ENCODE measurements around the gene DNM3. TPM values are rescaled to one million over a fixed set of nuclear protein-coding genes. Genes with fewer than 3 reads are reported as not detected.

Gene DNM3
- total RNA-seq, 1 experiment from 2014 or later = 2.7 TPM

GRCh38 chr1:171884475-171884874 lies 43.2 kb downstream of the DNM3 start:
- no peak overlapping the region for H3K27ac Mint-ChIP-seq
- H3T11ph ChIP-seq (ENCODE audit: low read length) = no peak overlapping the region
- no peak overlapping the region for H2BK120ac ChIP-seq (ENCODE audit: low read depth, low read length, poor library complexity, severe bottlenecking)
- no peaks in the 10 kb centered on the region for H3K9me3 ChIP-seq (ENCODE audit: control insufficient read depth, low read depth, low read length)
- H4K20me1 ChIP-seq (ENCODE audit: control insufficient read depth, insufficient read depth, insufficient read length) = no peaks in the 10 kb centered on the region
- no peak overlapping the region for H2BK20ac ChIP-seq (ENCODE audit: low read depth, low read length, poor library complexity, severe bottlenecking)
- peaks cover 6 to 7% of the 10 kb centered on the region in 2 experiments for H3K4me1 Mint-ChIP-seq
- no peak overlapping the region for H2AK5ac ChIP-seq (ENCODE audit: insufficient read length, low read length)
- no peak for DNase-seq
- WGBS (ENCODE audit: extremely low coverage, insufficient read length, low lambda C conversion rate) = no CpG with 5 or more reads among the region's 1 CpG
- H3K79me2 ChIP-seq (ENCODE audit: insufficient read depth, low read length) = no peaks in the 10 kb centered on the region
- no peak overlapping the region for H3K27ac ChIP-seq (ENCODE audit: insufficient read length, low read depth, low read length)
- no peak overlapping the region for H4K5ac ChIP-seq (ENCODE audit: insufficient read length, low read depth, low read length)
- no peak overlapping the region for H3K14ac ChIP-seq (ENCODE audit: insufficient read depth, low read length)
- no peak overlapping the region for H3K23ac ChIP-seq (ENCODE audit: insufficient read length, low read depth, low read length)
- H3K36me3 Mint-ChIP-seq (ENCODE audit: insufficient read depth in 1 of 3, low read depth in 3 of 3) = no peaks in the 10 kb centered on the region
- no peaks in the 10 kb centered on the region for H3K9me3 Mint-ChIP-seq
- H3K9ac ChIP-seq (ENCODE audit: extremely low read depth, insufficient read length, low read length) = no peak overlapping the region
- H3K23me2 ChIP-seq (ENCODE audit: insufficient read length, low read depth, low read length, poor library complexity, severe bottlenecking) = no peaks in the 10 kb centered on the region
- H2BK5ac ChIP-seq (ENCODE audit: insufficient read length, low read length) = no peak overlapping the region
- H3K27me3 Mint-ChIP-seq (ENCODE audit: low read depth) = no peaks in the 10 kb centered on the region
- H2BK12ac ChIP-seq (ENCODE audit: insufficient read length, low read depth, low read length) = no peak overlapping the region
- no peak overlapping the region for H3K18ac ChIP-seq (ENCODE audit: insufficient read length, low read depth, low read length)
- H3K4me1 ChIP-seq (ENCODE audit: insufficient read depth, low read length) = no peaks in the 10 kb centered on the region
- H3K79me1 ChIP-seq (ENCODE audit: insufficient read depth, low read depth, low read length, poor library complexity, severe bottlenecking) = no peaks in the 10 kb centered on the region
- TF ChIP-seq, protein P1, sequence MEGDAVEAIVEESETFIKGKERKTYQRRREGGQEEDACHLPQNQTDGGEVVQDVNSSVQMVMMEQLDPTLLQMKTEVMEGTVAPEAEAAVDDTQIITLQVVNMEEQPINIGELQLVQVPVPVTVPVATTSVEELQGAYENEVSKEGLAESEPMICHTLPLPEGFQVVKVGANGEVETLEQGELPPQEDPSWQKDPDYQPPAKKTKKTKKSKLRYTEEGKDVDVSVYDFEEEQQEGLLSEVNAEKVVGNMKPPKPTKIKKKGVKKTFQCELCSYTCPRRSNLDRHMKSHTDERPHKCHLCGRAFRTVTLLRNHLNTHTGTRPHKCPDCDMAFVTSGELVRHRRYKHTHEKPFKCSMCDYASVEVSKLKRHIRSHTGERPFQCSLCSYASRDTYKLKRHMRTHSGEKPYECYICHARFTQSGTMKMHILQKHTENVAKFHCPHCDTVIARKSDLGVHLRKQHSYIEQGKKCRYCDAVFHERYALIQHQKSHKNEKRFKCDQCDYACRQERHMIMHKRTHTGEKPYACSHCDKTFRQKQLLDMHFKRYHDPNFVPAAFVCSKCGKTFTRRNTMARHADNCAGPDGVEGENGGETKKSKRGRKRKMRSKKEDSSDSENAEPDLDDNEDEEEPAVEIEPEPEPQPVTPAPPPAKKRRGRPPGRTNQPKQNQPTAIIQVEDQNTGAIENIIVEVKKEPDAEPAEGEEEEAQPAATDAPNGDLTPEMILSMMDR (conservative IDR thresholded peaks at IDR 0.05) = no peak
- H2AFZ ChIP-seq (ENCODE audit: low read length) = no peak overlapping the region
- H3K4ac ChIP-seq (ENCODE audit: low read depth, low read length) = no peak overlapping the region
- no peak overlapping the region for H3K4me2 ChIP-seq (ENCODE audit: insufficient read depth, insufficient read length, low read length)
- no peaks in the 10 kb centered on the region for H3K27me3 ChIP-seq (ENCODE audit: insufficient read depth, low read length)
- no peak overlapping the region for H4K8ac ChIP-seq (replicated peaks; ENCODE audit: insufficient read length, low read depth, low read length)
- H2BK15ac ChIP-seq (ENCODE audit: low read depth, low read length) = no peak overlapping the region
- no peak overlapping the region for H3K56ac ChIP-seq (ENCODE audit: insufficient read length, low read depth, low read length)
- H3K4me3 Mint-ChIP-seq = no peak overlapping the region
- H4K91ac ChIP-seq (ENCODE audit: insufficient read length, low read depth, low read length) = no peak overlapping the region
